HepG2 (cell line): ENCODE measurements around the gene TEDC1. TPM values are rescaled to one million over a fixed set of nuclear protein-coding genes. Genes with fewer than 3 reads are reported as not detected.

Experiments
- AKAP8 ChIP-seq: sonication (generic); formaldehyde crosslinking; IDR thresholded peaks from 2 replicates; pipeline ENCODE4 v1.5.1; 2020; ENCODE audit warnings: mild to moderate bottlenecking, missing genetic modification reagents
- CAMTA2 ChIP-seq: sonication (generic); formaldehyde crosslinking; IDR thresholded peaks from 2 replicates; pipeline ENCODE4 v1.4.0; 2020; ENCODE audit warnings: mild to moderate bottlenecking, missing genetic modification reagents, borderline replicate concordance
- FLYWCH1 ChIP-seq: sonication (generic); formaldehyde crosslinking; IDR thresholded peaks from 2 replicates; pipeline ENCODE4 v1.8.1; 2023; ENCODE audit warnings: mild to moderate bottlenecking, missing genetic modification reagents
- HOXD1 ChIP-seq: sonication (generic); formaldehyde crosslinking; IDR thresholded peaks from 2 replicates; pipeline ENCODE4 v1.5.0; 2020; ENCODE audit warnings: missing genetic modification reagents
- KLF16 ChIP-seq, 2 experiments: sonication (generic) in 1 of 2; formaldehyde crosslinking in 1 of 2; IDR thresholded peaks; 2 replicates each; pipeline versions ENCODE4 v1.6.1 to v1.8.0; 2016 to 2023; ENCODE audit warnings: missing genetic modification reagents in 2 of 2, missing compliant biosample characterization in 1 of 2
- NCOA5 ChIP-seq: sonication (generic); formaldehyde crosslinking; IDR thresholded peaks from 2 replicates; pipeline ENCODE4 v1.4.0; 2020; ENCODE audit warnings: missing genetic modification reagents
- NFIC ChIP-seq: IDR thresholded peaks from 2 replicates; pipeline ENCODE4 v1.6.1; 2012; ENCODE audit warnings: mild to moderate bottlenecking, low read length, inconsistent platforms
- NFKB2 ChIP-seq: sonication (generic); formaldehyde crosslinking; IDR thresholded peaks from 2 replicates; pipeline ENCODE4 v1.4.0; 2020; ENCODE audit warnings: missing genetic modification reagents, borderline replicate concordance
- PLSCR1 ChIP-seq: sonication (generic); formaldehyde crosslinking; IDR thresholded peaks from 2 replicates; pipeline ENCODE4 v1.5.0; 2020; ENCODE audit warnings: missing genetic modification reagents, mild to moderate bottlenecking, borderline replicate concordance
- POGZ ChIP-seq: sonication (generic); formaldehyde crosslinking; IDR thresholded peaks from 2 replicates; pipeline ENCODE4 v1.4.0; 2020; ENCODE audit warnings: mild to moderate bottlenecking, missing genetic modification reagents
- SKI ChIP-seq: fragments of 450-650 bp; IDR thresholded peaks from one replicate; pipeline ENCODE4 v1.6.1; 2018; ENCODE audit warnings: mild to moderate bottlenecking; ENCODE audit not compliant: partially characterized antibody
- ZC3H4 ChIP-seq: sonication (generic); formaldehyde crosslinking; IDR thresholded peaks from 2 replicates; pipeline ENCODE4 v1.4.0; 2020; ENCODE audit warnings: missing genetic modification reagents, borderline replicate concordance
- ZNF34 ChIP-seq: sonication (generic); formaldehyde crosslinking; IDR thresholded peaks from 2 replicates; pipeline ENCODE4 v1.4.0; 2020; ENCODE audit warnings: mild to moderate bottlenecking, missing genetic modification reagents, borderline replicate concordance
- ZNF737 ChIP-seq: sonication (generic); formaldehyde crosslinking; IDR thresholded peaks from 2 replicates; pipeline ENCODE4 v1.5.0; 2020; ENCODE audit warnings: missing genetic modification reagents, mild to moderate bottlenecking, borderline replicate concordance
- ZNF790 ChIP-seq: sonication (generic); formaldehyde crosslinking; IDR thresholded peaks from 2 replicates; pipeline ENCODE4 v1.8.0; 2022; ENCODE audit warnings: missing genetic modification reagents, mild to moderate bottlenecking, borderline replicate concordance
- ZNF891 ChIP-seq: sonication (generic); formaldehyde crosslinking; IDR thresholded peaks from 2 replicates; pipeline ENCODE4 v1.5.0; 2020; ENCODE audit warnings: mild to moderate bottlenecking, missing genetic modification reagents
- polyA plus RNA-seq, 8 experiments: library from polyadenylated mRNA; depleted of rRNA in 3 of 8; stranded (reverse) in 7 of 8; unstranded in 1 of 8; fragments of >200 nt; fragmentation: Illumina TruSeq in 4 of 8; extraction: Trizol in 4 of 8; gene quantifications; 2 replicates each; pipeline versions ENCODE4 v1.2.1 to v1.2.3, GENCODE V29; 2011 to 2016; ENCODE audit warnings: low read depth in 4 of 8, missing spikeins in 1 of 8, mixed read lengths in 1 of 8; ENCODE audit not compliant: insufficient read depth in 1 of 8
- total RNA-seq, 5 experiments: library from RNA; depleted of rRNA; stranded (reverse); fragments of >200 nt; fragmentation: Illumina TruSeq; extraction: Trizol; gene quantifications; 2 replicates each; pipeline ENCODE4 v1.2.3, GENCODE V29; 2016; ENCODE audit warnings: low read depth in 1 of 5
- TF ChIP-seq, protein P1 (sequence below): sonication (generic); formaldehyde crosslinking; IDR thresholded peaks from 2 replicates; pipeline ENCODE4 v1.8.1; 2023; ENCODE audit warnings: mild to moderate bottlenecking, missing genetic modification reagents
- TF ChIP-seq, protein P2 (sequence below): sonication (generic); formaldehyde crosslinking; IDR thresholded peaks from 2 replicates; pipeline ENCODE4 v1.9.0; 2021; ENCODE audit warnings: mild to moderate bottlenecking, missing genetic modification reagents

Gene TEDC1
- total and polyA plus RNA-seq, 2 of the 13 experiments (the other 11 are each of a cell fraction or from before 2014, with no cell fraction given), result 5.7 to 27.4 TPM

DNA sequence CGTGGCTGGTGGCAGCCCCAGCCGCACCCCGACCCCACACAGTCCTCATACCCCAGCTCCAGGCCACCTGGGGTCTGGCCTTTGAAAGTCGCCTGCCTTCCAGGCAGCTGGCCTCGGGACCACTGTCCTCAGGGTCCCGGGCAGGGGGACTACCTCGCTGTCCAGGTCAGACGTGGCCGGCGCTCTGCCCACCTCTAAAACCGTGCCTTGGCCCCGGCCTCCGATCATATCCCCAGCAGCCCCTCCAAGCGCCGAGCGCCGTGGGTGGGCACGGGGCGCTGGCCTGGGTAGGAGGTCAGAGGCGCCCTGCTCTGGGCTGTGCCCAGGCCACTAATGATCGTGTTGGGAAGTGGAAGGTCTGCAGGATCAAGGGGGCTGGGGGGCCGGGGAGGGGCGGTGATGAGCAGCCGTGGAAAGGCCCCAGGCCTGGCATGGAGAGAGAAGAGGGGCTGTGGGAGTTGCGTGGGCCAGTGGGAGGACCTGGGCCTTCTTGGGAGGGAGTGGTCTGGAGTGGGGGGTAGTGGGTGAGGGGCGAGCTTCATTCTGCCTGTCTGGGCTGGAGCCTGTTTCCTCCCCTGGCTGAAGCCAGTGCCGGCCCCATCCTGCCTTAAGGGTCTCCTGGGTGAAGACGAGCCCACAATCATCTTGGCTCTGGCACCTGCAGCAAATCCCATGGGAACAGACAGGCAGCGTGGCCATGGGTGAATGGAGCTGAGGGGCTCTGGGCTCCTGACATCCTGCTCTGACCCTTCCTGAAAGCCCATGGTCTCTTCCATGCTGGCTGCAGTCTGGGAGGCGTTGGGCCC, 40.2 kb downstream of the TEDC1 start (continued):
- TF ChIP-seq PLSCR1 (no peak), KLF16 (CRISPR knock-in tag; IDR thresholded peaks at IDR 0.05) (no peak), NFIC (no peak), ZNF790 (CRISPR knock-in tag) (no peak), SKI (no peak), NCOA5 (CRISPR knock-in tag) (no peak), ZC3H4 (CRISPR knock-in tag) (no peak), CAMTA2 (CRISPR knock-in tag) (no peak), HOXD1 (CRISPR knock-in tag) (no peak), ZNF737 (no peak), POGZ (CRISPR knock-in tag) (no peak), NFKB2 (CRISPR knock-in tag) (no peak), ZNF891 (CRISPR knock-in tag) (no peak), ZNF34 (CRISPR knock-in tag) (no peak), FLYWCH1 (CRISPR knock-in tag) (no peak), AKAP8 (CRISPR knock-in tag) (peak; percentile 37)
- TF ChIP-seq, protein P1, sequence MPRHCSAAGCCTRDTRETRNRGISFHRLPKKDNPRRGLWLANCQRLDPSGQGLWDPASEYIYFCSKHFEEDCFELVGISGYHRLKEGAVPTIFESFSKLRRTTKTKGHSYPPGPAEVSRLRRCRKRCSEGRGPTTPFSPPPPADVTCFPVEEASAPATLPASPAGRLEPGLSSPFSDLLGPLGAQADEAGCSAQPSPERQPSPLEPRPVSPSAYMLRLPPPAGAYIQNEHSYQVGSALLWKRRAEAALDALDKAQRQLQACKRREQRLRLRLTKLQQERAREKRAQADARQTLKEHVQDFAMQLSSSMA (CRISPR knock-in tag), result no peak
- TF ChIP-seq, protein P2, sequence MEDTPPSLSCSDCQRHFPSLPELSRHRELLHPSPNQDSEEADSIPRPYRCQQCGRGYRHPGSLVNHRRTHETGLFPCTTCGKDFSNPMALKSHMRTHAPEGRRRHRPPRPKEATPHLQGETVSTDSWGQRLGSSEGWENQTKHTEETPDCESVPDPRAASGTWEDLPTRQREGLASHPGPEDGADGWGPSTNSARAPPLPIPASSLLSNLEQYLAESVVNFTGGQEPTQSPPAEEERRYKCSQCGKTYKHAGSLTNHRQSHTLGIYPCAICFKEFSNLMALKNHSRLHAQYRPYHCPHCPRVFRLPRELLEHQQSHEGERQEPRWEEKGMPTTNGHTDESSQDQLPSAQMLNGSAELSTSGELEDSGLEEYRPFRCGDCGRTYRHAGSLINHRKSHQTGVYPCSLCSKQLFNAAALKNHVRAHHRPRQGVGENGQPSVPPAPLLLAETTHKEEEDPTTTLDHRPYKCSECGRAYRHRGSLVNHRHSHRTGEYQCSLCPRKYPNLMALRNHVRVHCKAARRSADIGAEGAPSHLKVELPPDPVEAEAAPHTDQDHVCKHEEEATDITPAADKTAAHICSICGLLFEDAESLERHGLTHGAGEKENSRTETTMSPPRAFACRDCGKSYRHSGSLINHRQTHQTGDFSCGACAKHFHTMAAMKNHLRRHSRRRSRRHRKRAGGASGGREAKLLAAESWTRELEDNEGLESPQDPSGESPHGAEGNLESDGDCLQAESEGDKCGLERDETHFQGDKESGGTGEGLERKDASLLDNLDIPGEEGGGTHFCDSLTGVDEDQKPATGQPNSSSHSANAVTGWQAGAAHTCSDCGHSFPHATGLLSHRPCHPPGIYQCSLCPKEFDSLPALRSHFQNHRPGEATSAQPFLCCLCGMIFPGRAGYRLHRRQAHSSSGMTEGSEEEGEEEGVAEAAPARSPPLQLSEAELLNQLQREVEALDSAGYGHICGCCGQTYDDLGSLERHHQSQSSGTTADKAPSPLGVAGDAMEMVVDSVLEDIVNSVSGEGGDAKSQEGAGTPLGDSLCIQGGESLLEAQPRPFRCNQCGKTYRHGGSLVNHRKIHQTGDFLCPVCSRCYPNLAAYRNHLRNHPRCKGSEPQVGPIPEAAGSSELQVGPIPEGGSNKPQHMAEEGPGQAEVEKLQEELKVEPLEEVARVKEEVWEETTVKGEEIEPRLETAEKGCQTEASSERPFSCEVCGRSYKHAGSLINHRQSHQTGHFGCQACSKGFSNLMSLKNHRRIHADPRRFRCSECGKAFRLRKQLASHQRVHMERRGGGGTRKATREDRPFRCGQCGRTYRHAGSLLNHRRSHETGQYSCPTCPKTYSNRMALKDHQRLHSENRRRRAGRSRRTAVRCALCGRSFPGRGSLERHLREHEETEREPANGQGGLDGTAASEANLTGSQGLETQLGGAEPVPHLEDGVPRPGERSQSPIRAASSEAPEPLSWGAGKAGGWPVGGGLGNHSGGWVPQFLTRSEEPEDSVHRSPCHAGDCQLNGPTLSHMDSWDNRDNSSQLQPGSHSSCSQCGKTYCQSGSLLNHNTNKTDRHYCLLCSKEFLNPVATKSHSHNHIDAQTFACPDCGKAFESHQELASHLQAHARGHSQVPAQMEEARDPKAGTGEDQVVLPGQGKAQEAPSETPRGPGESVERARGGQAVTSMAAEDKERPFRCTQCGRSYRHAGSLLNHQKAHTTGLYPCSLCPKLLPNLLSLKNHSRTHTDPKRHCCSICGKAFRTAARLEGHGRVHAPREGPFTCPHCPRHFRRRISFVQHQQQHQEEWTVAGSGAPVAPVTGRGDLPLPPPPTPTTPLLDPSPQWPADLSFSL (CRISPR knock-in tag), result no peak
